Mesothelial cell of epicardium (in vitro differentiated cells): Measurements from ENCODE around the gene PLEKHN1. TPM values are rescaled to one million over a fixed set of nuclear protein-coding genes. Genes with fewer than 3 reads are reported as not detected.
"Not testable (repeated sequence)": the region's sequence is repeated elsewhere in the genome, so short reads cannot be mapped to it uniquely, and the experiment has no call there.

Source experiments
- DNase-seq, 2 experiments: peaks; one replicate each; pipeline ENCODE4 v3.0.0; 2021; ENCODE audit warnings: low spot score in 2 of 2; ENCODE audit not compliant: unreplicated experiment in 2 of 2
- H3K27ac Mint-ChIP-seq: 2 replicates; pipeline ENCODE4 v1.8.0; 2021; ENCODE audit warnings: mixed read lengths
- H3K27me3 Mint-ChIP-seq: 2 replicates; pipeline ENCODE4 v1.8.0; 2021; ENCODE audit warnings: low read depth, mixed read lengths
- H3K36me3 Mint-ChIP-seq: 2 replicates; pipeline ENCODE4 v1.8.0; 2021; ENCODE audit warnings: mixed read lengths
- H3K4me1 Mint-ChIP-seq: 2 replicates; pipeline ENCODE4 v1.8.0; 2021; ENCODE audit warnings: mixed read lengths
- H3K4me3 Mint-ChIP-seq: 2 replicates; pipeline ENCODE4 v1.8.0; 2021; ENCODE audit warnings: mild to moderate bottlenecking, moderate library complexity, mixed read lengths
- H3K9me3 Mint-ChIP-seq: 2 replicates; pipeline ENCODE4 v1.8.0; 2021; ENCODE audit warnings: mixed read lengths
- total RNA-seq: library from RNA; stranded (reverse); gene quantifications from 3 replicates; pipeline ENCODE4 v1.2.1, GENCODE V29; 2021
- TF ChIP-seq, protein P1 (sequence below): fragments of 200-600 bp; sonication (generic); IDR thresholded peaks from one replicate; pipeline ENCODE4 v1.5.0; 2021; ENCODE audit warnings: antibody characterized with exemption; ENCODE audit not compliant: unreplicated experiment

PLEKHN1 gene
- total RNA-seq, 1 donor from 2014 or later, result 34.4 TPM

DNA sequence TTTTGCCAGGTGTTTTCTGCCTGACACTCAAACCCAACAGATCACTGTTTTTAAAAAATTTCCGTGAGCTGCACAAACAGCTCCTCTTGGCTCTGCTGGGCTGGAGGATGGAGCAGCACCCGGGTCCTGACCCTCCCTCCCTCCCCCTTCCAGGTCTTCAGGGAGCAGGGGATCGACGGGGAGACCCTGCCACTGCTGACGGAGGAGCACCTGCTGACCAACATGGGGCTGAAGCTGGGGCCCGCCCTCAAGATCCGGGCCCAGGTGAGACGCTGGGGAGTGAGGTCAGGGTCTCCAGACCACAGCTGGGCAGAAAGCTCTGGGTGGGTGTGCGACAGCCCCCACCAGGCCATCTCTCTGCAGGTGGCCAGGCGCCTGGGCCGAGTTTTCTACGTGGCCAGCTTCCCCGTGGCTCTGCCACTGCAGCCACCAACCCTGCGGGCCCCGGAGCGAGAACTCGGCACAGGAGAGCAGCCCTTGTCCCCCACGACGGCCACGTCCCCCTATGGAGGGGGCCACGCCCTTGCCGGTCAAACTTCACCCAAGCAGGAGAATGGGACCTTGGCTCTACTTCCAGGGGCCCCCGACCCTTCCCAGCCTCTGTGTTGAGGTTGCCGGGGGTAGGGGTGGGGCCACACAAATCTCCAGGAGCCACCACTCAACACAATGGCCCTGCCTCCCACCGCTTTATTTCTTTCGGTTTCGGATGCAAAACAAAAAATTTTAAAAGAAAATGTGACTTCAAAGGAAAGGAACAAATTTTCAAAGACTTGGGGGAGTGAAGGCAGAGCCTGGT is 22.5 kb upstream of the PLEKHN1 start:
- Mint-ChIP-seq H3K27me3 (no peaks in the 10 kb centered on the region), H3K4me3 (peak overlapping the region; percentile 44), H3K4me1 (peaks cover 41% of the 10 kb centered on the region), H3K27ac (peak overlapping the region; percentile 84), H3K9me3 (no peaks in the 10 kb centered on the region), H3K36me3 (peaks cover 15% of the 10 kb centered on the region)
- TF ChIP-seq, protein P1, sequence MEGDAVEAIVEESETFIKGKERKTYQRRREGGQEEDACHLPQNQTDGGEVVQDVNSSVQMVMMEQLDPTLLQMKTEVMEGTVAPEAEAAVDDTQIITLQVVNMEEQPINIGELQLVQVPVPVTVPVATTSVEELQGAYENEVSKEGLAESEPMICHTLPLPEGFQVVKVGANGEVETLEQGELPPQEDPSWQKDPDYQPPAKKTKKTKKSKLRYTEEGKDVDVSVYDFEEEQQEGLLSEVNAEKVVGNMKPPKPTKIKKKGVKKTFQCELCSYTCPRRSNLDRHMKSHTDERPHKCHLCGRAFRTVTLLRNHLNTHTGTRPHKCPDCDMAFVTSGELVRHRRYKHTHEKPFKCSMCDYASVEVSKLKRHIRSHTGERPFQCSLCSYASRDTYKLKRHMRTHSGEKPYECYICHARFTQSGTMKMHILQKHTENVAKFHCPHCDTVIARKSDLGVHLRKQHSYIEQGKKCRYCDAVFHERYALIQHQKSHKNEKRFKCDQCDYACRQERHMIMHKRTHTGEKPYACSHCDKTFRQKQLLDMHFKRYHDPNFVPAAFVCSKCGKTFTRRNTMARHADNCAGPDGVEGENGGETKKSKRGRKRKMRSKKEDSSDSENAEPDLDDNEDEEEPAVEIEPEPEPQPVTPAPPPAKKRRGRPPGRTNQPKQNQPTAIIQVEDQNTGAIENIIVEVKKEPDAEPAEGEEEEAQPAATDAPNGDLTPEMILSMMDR, result no peak
- DNase-seq, result no peak

DNA sequence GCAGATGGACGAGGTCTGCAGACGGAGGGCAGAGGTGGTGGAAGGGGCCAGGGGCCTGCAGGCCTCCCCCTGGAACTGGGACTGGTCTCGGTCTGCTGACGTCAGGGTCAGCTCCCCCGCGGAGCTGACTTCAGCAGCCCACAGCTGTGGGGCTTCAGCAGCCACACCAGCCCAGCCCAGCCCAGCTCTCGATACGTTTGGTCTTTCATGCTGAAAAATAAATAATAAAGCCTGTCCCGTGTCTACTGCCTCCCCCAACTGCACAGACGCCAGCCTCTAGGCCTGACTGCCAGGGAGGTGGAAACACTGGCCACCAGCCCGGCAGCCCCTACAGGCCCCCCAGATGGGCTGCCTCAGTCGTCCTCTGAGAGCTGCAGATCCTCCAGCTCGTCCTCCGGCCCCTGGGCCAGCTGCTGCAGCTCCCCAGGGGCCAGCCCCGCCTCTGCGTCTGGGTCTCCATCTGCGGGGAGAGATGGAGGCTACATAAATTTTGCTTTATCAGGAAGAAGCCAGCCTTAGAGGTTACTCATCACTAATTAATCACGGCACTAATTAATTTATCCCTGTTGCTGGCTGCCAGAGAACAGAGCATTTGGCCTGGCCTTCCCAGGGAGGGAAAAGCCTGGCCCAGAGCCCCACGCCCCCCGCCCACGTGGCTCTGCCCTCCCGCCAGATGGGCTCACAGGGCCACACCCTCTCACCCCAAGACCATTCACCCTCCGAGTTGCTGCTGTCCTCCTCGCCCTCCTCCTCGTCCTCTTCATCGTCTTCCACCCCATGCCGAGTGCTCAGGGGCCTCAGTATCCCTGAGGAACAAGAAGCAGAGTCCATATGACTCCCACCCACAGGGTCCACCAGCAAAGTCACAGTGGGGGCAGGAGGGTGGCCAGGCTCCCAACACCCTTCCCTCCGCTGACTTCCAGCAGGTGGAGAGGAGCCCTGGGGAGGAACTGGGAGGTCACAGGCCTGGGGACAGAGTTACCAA is 21.6 kb upstream of the PLEKHN1 start:
- no peak for DNase-seq
- Mint-ChIP-seq H3K36me3 (peaks cover 21% of the 10 kb centered on the region), H3K9me3 (no peaks in the 10 kb centered on the region), H3K4me3 (peak overlapping the region; percentile 22), H3K27ac (peak overlapping the region; percentile 84), H3K27me3 (no peaks in the 10 kb centered on the region), H3K4me1 (peaks cover 34% of the 10 kb centered on the region)
- TF ChIP-seq, protein P1, result no peak

DNA sequence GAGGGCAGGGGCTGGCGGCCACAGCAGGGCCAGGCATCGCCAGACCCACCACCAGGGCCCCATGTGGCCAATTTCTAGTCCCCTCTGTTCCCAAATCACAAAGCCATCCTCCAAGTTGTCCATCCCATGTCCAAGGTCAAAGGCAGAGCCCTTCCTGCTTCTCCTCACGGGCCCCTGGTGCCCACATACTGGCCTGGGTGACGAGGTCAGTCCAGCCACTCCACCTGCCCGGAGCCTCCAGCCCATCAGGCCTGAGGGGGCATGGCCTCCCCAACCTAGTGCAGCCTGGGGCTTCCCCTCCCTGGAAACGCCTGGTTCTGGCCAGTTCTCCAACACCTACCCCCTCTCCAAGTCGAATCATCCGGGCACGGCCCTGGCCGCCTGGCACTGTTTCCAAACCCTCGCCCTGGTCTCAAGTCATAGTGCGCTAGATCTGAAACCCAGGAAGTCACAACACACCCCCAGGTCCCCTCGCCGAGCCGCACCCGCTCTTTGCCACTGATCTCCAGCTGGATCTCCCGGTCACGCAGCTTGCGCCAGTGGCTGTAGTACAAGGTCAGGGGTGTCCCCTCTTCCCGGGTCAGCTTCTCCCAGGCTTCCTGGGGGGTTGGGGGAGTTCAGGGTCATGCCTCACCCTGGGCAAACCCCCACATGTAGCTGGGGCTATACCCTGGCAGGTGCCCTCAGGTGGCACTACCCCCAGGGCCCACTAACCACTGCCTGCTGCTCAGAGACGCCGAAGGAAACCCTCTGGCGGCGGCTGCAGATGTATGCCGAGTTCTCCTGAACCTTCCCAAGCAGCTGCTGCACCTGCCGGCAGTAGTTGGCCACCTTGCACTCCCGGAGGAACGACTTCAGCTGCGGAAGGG is 20.4 kb upstream of the PLEKHN1 start:
- H3K4me3 Mint-ChIP-seq, result no peak overlapping the region
- TF ChIP-seq, protein P1, result no peak
- H3K36me3 Mint-ChIP-seq, result peaks cover 31% of the 10 kb centered on the region
- H3K27ac Mint-ChIP-seq, result no peak overlapping the region
- H3K4me1 Mint-ChIP-seq, result peaks cover 30% of the 10 kb centered on the region
- H3K27me3 Mint-ChIP-seq, result no peaks in the 10 kb centered on the region
- no peak for DNase-seq
- no peaks in the 10 kb centered on the region for H3K9me3 Mint-ChIP-seq

DNA sequence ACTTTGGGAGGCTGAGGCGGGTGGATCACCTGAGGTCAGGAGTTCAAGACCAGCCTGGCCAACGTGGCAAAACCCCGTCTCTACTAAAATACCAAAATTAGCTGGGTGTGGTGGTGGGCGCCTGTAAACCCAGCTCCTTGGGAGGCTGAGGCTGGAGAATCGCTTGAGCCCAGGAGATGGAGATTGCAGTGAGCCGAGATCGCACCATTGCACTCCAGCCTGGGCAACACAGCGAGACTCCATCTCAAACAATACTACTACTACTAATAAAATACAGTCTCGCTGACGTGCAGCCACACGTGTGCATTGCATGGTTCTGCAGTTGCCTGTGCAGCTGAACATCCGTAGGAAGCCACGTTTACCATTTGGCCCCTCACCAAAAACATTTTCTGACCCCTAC is 19.5 kb upstream of the PLEKHN1 start:
- H3K4me3 Mint-ChIP-seq, DNase-seq, H3K27ac Mint-ChIP-seq, H3K9me3 Mint-ChIP-seq, H3K27me3 Mint-ChIP-seq: not testable (repeated sequence)
- Mint-ChIP-seq H3K4me1 (peaks cover 26% of the 10 kb centered on the region), H3K36me3 (peaks cover 37% of the 10 kb centered on the region)

GRCh38 chr1:947958-948357 is 18.3 kb upstream of the PLEKHN1 start:
- peaks cover 40% of the 10 kb centered on the region for H3K36me3 Mint-ChIP-seq

More at GRCh38 chr1:947958-948357, 18.3 kb upstream of the PLEKHN1 start:
- Mint-ChIP-seq H3K27ac (no peak overlapping the region), H3K4me3 (no peak overlapping the region), H3K4me1 (peaks cover 25% of the 10 kb centered on the region), H3K9me3 (no peaks in the 10 kb centered on the region), H3K27me3 (no peaks in the 10 kb centered on the region)
- DNase-seq, result no peak
- TF ChIP-seq, protein P1, result no peak
